ENCODE data around the gene LRRC36.
"Not testable (repeated sequence)": the region's sequence is repeated elsewhere in the genome, so short reads cannot be mapped to it uniquely, and the experiment has no call there.

The LRRC36 gene

DNA sequence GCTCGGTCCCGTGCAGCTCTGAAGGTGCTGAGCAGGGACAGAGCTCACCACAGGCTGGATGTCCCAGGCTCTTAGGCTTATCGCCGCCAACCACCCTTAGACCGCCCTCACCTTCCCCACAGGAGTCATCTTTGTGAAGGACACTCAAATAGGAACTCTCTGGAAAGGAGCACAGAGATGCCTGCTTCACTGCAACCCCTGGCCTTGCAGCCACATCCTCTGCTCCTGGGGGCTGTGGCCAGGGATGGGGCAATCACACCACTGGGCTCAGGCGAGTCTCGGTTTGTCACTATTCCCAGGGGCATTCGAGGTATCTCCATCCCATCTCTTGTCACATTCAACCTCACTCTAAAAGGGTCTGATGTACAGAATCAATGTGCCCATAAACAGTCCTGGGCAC is 78.7 kb downstream of the LRRC36 start:
- no peak for DNase-seq (ENCODE audit: low read depth)

DNA sequence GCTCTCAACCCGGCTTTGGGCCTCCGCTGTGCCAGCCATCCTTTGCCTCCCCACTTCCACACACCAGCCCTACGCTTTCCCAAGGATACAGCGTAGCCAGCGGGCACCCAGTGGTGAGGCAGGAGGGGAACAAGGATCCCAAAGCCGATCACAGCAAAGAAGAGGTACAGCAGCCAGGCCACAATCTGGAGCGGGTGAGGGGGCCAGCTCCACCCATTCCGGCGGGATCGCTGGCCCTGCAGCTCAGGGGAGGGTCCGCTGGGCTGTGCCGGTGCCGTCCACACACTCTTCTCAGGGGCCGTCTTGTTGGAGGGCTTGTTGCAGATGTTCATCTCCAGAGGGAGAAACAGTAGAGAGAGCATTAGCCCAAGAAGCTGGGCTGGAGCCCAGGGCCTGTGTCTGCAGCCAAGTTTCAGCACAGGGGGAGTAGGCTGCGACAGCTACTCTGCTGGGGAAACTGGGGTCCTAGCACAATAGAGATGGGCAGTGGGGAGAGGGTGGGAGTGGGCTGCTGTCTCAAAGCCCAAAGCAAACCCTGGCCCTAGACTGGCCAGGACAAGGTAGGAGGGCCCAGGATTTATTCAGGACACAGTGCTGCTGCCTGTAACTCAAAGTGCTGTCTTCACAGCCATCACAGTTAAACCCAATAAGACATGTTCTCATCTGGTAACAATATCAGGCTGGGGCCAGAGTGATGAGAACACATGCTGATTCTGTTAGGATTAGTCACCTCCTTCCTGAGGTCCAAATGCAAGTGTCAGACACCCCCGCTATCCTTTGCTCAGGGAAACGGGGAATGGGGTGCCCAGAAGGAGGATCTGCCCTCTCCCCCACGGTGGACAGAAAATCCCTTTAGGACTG is 79.7 kb downstream of the LRRC36 start:
- no peak for DNase-seq (ENCODE audit: low read depth)

DNA sequence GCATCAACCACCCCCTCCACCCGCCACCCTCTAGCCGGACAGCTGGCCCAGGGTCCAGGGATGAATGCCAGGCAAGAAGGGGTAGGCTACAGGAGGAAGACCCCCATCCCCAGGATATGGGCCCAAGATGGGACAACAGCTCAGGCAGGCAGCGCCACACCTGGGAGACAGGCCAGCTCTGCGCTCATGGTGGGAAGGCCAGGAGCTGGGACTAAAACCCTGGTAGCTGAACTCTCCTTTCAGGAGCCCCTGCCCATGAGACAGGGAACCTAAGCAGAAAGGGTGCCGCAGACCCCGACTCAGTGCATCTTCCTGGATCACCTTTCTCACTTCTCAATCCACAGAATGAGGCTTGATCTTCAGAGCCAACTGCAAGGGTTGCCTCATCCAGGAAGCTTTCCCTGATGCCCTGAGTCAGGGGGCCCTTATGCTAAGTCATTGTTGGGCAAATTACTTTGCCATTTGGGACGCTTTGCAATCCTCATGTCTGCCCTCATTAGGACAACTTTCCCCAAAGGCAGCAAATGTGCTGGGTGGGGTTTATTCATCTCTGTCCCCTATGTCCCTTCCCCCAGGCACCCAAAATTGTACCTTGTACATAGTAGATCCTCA is 80.7 kb downstream of the LRRC36 start:
- DNase-seq (ENCODE audit: low read depth) = no peak

DNA sequence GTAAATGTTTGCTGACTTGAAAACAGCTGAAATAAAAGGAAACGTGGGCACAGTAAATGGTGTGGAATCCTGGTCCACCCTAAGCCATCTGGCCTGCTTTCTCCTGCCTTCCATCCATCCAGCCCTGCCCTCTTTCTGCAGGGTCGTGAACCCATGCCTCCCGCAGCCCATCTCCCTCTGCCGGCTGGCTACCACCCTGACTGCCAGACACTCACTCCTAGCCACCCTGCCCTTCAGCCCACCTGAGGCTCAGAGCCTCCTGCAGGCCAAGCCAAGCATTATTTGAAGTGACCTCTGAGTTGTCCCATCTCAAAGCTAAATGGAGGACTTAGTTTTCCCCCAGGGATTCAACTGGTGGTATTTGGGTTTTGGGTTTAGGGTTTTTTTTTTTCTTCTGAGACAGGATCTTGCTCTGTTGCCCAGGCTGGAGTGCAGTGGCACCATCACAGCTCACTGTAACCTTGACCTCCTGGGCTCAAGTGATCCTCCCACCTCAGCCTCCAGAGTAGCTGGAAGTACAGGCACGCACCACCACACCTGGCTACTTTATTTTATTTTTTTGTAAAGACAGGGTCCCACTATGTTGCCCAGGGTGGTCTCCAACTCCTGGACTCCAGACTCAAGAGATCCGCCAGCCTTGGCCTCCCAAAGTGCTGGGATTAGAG is 81.3 kb downstream of the LRRC36 start:
- no peak for DNase-seq (ENCODE audit: low read depth)

DNA sequence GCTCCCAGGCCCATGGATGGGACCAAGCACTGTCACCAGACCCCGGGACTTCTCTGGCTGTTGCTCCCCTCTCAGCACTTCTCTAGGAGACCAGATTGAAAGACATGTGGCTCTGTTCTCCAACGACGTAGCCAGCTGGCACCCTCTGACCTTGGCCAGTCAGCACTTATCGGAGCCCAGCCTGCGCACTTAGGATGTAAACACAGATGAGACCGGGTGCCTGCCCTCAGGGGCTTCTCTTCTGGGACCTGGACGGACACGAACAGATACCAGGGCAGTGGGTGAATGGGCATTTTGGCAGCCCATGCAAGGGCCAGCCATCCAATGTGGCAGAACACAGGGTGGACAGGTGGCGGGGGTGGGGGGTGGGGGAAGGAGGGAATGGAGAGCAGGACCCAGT is 83.0 kb downstream of the LRRC36 start:
- no peak for DNase-seq (ENCODE audit: low read depth)

DNA sequence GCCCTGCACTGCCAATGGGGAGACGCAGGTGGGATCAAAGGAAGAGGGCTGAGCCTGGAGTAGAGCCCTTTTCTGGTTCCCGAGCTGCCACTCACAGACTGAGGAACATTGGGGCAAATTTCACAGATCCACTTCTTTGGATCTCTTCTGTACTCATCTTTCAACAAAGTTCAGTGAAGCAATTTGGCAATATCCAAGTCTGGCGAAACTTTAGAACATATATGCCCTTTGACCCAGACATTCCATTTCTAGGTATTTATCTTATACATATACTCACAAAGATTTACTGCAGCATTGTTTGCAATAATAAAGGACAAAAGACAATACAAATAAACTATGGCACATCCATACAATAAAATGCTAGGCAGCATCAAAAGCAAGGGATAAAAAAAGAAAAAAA is 84.7 kb downstream of the LRRC36 start:
- no peak for DNase-seq (ENCODE audit: low read depth)

DNA sequence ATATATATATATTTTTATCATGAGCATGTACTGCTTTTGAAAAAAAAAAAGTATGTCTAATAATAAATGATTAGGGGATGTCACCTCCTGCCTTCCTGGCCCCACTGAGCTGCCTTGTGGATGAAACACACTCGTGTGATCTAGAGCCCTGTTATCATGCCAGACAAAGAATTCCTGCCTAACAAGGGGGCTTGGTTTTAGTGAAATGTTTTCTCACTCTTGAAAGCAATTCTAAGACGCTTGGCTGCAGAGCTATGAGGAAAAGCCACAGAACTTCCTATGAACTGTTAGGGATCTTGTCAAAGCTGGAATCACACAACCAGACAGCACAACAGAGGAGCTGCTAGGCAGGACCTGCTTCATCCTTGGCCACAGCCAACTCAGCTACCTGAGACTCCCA is 85.7 kb downstream of the LRRC36 start:
- DNase-seq (ENCODE audit: low read depth) = no peak

DNA sequence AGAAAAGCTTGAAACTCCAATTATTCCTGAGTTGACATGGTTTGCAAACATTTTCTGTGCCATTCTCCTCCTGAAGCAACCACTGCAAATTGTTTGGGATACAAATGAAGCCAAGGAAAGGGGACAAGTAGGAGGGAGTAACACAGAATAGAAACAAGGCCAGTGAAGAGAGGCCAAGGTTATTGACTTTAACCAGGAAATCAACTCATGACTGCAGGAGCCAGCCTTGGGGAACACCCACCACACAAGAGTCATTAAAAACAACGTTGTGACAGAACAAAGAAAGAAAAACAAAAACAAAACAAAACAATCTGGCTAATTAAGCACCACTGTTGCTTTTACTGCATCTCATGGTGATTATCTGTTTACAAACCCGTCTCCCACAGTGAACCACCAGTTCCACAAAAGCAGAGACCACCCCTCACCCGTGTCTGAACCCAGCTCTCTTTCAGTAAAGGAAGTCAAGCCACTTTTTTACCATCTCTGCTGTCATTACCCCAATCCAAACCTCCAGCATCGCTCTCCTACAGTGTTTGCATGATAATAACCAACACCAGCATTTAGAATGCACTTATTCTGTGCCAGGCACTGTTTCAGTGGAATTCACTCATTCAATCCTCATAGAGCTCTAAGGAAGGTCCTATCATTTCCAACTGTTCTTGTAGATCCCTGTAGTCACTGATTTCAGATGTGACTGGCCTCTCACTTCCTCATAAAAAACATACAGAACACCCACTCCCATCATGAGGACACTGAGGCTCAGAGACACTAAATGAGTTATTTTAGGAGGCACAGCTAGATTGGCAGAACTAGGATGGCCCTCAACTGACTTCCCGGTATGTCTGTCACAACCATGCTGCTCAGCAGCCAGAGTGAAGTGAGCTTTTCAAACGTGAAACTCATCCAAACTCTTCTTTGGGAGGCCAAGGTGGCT is 87.6 kb downstream of the LRRC36 start:
- no peak for DNase-seq (ENCODE audit: low read depth)

DNA sequence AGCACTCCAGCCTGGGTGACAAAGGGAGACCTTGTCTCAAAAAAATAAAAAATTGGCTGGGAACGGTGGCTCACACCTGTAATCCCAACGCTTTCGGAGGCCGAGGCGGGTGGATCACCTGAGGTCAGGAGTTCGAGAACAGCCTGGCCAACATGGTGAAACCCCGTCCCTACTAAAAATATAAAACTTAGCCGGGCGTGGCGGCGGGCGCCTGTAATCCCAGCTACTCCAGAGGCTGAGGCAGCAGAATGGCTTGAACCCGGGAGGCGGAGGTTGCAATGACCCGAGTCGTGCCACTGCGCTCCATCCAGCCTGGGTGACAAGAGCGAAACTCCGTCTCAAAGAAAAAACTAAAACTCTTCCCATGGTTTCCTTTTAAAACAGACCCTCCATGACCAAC is 88.8 kb downstream of the LRRC36 start:
- DNase-seq (ENCODE audit: low read depth) = not testable (repeated sequence)

DNA sequence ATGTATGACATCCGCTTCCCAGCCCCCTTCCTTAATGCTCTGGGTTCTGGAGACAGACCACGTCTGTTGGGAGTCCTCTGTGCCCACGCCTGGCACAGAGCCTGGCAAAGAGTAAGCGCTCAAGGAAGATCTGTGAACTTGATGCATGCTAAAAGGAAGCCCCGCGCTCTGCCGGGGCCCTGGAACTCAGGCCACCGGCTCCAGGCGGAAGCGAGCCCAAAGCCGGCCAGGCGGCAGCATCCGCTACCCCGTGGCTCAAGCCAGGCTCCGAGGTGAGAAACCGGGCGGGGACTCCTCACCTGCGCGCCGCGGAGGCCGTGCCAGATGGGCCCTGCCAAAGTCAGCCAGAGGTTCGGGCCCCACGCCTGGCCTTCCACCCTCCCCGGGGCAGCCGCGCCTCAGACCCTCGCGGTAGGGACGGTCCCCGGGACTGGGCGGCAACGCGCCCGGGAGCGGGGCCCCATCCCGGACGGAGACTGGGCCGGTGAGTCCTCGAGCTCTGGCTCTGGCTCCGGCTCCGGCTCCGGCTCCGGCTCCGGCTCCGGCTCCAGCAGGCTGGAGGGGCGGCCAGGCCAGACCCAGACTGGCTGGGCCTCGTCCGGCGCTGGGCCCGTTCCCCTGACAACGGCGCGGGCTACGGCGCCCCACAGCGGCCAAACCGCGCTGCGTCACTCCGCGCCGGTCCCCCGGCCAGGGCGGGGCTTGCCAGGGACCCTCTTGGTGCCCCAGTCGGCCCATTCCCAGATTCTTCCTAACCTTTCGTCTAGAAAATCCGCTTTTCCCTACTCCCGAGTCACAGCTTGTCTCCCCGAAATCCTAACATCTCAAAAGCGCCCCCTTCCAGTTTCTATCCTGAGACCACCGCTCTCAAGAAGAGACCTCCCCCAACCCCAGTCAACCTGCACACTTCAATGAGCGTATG is 89.5 kb downstream of the LRRC36 start, which contains the start of gene ZDHHC1:
Gene ZDHHC1 (minus strand): TSS at position 606 of the 922 bp plus-strand sequence. CDS start 8,702 bp downstream, outside the sequence.
- DNase-seq (ENCODE audit: low read depth) = peak; percentile 24

DNA sequence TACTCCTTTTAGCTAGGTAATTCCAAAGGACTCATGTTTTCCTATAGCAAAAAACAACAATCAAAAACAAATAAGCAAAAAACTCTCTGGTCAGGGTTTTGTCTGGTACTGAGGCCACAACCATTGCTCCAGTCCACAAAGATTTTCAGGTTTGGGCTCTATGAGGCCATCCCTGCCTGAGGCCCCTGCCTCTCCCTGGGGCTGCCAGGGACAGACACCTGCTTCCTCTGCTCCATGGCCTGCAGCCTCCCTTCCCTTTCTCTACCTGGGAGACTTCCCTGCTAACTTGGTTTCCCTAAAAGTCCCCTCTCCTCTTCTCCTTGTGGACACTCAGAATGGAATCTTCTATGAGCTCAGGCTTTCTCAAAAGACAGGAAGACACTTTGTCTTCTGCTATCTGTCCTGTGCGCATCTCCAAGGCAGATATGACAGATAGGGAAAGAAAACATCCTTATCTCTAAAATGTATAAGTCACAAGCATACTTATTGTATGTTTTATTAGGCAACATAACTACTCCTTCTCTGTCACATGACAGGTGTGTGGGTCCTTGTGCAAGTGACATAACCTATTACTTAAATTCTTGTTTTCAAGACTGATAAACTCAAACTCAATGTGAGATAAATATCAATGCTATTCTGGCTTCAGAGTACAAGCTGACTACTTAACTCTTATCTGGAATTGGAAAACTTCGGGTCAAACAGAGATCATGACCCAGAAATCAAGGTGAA is 90.9 kb downstream of the LRRC36 start:
- no peak for DNase-seq (ENCODE audit: low read depth)

DNA sequence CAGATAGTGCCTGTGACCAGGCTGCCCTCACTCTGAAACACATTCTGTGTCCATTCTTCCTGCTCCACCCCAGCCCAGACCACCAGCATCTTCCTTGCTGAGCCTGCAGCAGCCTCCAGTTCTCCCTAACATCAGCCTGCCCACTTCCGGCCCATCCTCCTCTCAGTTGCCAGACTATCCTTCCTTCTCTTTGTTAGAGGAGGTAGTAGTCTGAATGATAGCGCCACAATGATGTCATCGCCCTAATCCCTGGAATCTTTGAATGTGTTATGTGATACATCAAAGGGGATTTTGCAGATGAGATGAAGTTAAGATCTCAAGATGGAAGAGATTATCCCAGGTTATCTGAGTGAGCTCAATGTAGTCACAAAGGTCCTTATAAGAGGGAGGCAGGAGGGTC is 92.9 kb downstream of the LRRC36 start:
- no peak for DNase-seq (ENCODE audit: low read depth)

DNA sequence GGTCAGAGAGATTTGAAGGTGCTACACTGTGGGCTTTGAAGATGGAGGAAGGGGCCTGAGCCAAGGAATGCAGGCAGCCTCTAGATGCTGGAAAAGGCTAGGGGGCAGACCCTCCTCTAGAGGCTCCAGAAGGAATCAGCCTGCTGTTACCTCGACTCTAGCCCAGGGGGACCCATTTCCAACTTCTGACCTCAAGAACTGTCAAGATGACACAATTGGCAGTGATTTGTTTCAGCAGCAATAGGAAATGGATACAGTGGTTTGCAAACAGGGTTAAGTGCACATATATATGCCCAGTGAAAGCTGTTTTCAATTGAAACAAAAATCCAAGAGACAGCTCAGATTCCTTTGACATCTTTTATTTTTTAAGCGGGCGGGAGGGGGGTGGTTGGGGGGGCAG is 93.3 kb downstream of the LRRC36 start:
- DNase-seq (ENCODE audit: low read depth) = no peak

DNA sequence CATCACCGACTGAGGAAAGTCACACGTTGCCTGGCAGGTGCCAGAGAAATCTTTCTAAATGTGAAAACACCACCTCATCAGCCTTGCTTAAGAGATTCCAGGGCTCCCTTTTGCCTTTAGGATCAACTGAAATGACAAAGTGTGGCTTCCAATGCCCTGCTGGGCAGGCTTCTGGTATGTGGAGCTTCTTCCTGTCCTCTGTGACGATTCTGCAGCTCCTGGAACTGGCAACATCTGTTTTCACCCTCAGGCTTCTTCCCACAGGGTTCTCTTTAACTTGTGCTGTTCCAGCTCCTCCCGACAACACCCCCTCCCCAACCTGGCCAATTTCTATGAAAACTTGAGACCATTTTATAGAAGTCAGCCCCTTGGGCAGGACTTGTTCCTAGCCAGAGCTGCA is 94.4 kb downstream of the LRRC36 start:
- no peak for DNase-seq (ENCODE audit: low read depth)

DNA sequence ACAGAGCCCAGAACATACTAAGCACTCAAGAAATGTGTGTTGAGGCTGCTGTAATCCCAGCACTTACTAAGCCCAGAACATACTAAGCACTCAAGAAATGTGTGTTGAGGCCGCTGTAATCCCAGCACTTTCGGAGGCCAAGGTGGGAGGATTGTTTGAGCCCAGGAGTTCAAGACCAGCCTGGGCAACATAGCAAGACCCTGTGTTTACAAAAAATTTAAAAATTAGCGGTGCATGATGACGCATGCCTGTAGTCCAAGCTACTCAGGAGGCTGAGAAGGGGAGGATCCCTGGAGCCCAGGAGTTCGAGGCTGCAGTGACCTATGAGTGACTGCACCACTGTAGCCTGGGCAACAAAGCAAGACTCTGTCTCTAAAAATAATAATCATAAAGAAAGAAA is 96.4 kb downstream of the LRRC36 start:
- DNase-seq (ENCODE audit: low read depth) = no peak

DNA sequence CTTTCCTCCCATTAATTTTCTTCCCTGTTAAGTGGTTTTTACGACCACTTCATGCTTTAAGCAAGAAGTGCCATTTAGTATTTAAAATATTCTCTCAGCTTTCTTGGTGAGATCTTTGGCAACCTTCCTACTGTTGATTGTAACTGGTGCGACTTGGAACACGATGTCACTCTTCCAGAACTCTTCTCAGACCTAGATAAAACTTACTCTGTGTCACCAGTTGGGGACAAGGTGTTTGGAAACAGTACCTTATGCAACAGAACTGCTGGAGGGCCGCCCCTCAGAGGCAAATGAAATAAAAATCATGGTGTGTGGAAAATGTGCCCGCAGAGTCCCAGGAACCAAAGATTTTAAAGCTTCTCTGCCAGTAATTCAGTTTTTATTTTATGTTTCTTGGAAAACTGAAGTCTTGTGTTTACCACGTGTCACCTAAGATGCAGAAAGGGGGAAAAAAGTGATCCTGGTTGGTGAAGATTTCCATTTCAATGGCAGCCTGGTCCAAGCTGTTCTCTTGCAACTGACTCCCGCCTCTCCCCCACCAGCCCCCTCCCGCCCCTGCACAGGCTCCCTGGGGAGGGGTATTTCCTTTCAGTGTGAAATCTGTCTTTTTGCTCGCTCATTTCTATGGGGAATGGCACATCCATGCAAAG is 97.1 kb downstream of the LRRC36 start:
- no peak for DNase-seq (ENCODE audit: low read depth)

DNA sequence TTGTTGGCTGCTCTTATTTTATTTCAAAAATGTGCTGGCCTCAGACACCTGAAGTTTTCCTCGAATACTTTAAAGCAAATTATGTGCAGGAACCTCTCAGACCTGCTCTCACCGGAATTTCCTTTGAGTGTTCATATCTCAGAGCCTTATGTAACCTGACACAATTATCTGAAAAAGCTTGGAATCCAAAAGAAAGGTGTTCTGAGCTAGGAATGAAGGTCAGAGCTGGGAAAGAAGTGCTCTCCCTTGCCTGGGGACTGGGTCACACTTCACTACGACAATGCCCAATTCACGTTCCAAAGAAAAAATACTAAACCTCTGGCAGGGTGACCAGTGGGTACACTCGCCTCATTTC is 97.6 kb downstream of the LRRC36 start:
- DNase-seq (ENCODE audit: low read depth) = no peak

DNA sequence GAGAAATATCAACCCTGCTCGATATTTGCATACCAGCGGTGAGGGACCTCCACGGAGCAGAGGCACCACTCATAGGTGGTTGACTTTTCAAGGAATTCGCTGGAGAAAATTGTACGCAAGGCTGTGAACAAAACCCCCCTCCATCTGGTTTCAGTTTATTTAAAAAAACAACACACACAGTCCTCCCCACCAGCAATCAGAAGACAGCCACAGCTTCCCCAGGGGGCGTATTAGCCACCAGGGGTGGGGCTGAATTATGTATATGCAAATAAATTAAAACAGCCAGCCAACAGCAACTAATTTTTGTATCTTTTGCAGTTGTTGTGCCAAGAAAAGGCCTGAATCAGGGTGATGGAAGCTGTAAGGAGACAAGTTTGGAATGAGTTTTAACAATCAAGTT is 98.4 kb downstream of the LRRC36 start:
- no peak for DNase-seq (ENCODE audit: low read depth)

DNA sequence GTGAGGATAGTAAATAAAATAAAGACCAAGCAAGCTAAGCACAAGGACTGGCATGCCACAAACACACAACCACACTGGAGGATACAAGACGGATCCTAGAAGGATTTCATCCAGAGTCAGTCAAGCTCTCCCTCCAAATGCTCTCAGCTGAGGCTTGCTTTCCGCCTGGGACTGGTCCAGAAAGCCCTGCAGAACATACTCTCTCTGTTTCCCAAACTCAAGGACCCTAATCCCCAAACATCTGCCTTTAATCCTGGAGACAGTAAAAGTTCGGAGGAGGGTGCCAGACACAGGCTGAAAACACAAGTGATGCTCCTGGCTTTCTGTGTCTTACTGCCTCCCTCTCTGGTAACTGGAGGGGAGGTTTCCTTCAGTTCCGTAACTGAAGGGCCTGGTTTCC is 99.0 kb downstream of the LRRC36 start:
- DNase-seq (ENCODE audit: low read depth) = no peak

DNA sequence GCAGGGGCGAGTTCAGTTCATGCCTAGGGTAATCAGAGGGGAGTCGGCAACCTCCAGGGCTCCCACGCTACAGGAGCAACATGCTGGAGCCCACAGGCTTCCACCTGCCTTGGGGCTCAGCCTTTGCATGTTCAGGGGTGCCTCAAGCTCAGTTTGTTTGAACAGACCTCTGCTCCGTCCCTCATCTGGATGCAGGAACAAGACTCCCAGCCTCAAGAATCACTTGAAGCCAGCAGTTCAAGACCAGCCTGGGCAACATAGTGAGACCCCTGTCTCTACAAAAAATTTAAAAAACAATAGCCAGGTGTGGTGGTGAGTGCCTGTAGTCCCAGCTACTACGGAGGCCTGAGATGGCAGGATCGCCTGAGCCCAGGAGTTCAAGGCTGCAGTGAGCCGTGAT is 99.4 kb downstream of the LRRC36 start:
- DNase-seq (ENCODE audit: low read depth) = no peak

Data from activated T-cell treated with anti-CD3 and anti-CD28 coated beads for 1 hour (primary cell).